ENCODE measurements around the gene ERBB4.

DNA sequence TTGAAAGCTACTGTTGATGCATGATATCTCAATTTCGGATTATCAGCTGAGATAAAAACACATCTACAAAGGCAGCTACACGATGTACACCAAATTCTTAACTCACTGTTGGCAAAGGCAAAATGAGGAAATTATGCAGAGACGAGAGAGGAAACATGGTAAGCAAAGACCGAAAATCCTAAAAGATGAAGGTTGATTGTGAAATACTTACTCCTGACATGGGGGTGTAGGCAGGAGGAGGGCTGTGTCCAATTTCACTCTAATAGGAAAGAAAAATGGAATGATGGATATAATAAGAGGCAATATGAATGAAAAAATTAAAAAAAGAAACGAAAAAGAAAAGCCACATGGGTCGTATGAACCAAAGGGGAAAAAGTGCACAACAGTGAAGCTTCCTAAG, 1150.9 kb downstream of the ERBB4 start:
- TF ChIP-seq, protein P1, sequence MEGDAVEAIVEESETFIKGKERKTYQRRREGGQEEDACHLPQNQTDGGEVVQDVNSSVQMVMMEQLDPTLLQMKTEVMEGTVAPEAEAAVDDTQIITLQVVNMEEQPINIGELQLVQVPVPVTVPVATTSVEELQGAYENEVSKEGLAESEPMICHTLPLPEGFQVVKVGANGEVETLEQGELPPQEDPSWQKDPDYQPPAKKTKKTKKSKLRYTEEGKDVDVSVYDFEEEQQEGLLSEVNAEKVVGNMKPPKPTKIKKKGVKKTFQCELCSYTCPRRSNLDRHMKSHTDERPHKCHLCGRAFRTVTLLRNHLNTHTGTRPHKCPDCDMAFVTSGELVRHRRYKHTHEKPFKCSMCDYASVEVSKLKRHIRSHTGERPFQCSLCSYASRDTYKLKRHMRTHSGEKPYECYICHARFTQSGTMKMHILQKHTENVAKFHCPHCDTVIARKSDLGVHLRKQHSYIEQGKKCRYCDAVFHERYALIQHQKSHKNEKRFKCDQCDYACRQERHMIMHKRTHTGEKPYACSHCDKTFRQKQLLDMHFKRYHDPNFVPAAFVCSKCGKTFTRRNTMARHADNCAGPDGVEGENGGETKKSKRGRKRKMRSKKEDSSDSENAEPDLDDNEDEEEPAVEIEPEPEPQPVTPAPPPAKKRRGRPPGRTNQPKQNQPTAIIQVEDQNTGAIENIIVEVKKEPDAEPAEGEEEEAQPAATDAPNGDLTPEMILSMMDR (IDR thresholded peaks at IDR 0.05) = no peak
- no peak for TF ChIP-seq POLR2A (IDR thresholded peaks at IDR 0.05)

Measured in Peyer's patch (tissue), 4 donors.